ENCODE measurements around the gene PSAP.

PSAP gene

GRCh38 chr10:71769279-71769823, 81.7 kb downstream of the PSAP start:
- DNase-seq (ENCODE audit: low read depth in 2 of 3, low spot score in 2 of 3), result no peak

GRCh38 chr10:71767420-71768035, 83.5 kb downstream of the PSAP start:
- no peak for DNase-seq (ENCODE audit: low read depth in 2 of 3, low spot score in 2 of 3)

- no peak for DNase-seq (ENCODE audit: low read depth in 2 of 3, low spot score in 2 of 3)
These were observed 84.2 kb downstream of the PSAP start for GRCh38 chr10:71766717-71767419.

Measured in activated CD8-positive, alpha-beta memory T cell treated with anti-CD3 and anti-CD28 coated beads for 48 hours (primary cell).